Activated CD4-positive, alpha-beta T cell treated with anti-CD3 and anti-CD28 coated beads, Interleukin-2, amount 50 U/mL, for 48 hours (primary cell): ENCODE results near the gene RFC4.

ENCODE experiments used
- DNase-seq, 2 experiments: peaks; one replicate each; pipeline ENCODE4 v3.0.0-alpha.2; 2020

Gene RFC4

GRCh38 chr3:186742618-186743380 lies 63.5 kb downstream of the RFC4 start:
- no peak for DNase-seq
